ENCODE data around the gene CAPN2. TPM values are rescaled to one million over a fixed set of nuclear protein-coding genes. Genes with fewer than 3 reads are reported as not detected.
"Not testable (repeated sequence)": the region's sequence is repeated elsewhere in the genome, so short reads cannot be mapped to it uniquely, and the experiment has no call there.

The CAPN2 gene
- total RNA-seq, 4 donors from 2014 or later: 193 to 505 (median 387) TPM

DNA sequence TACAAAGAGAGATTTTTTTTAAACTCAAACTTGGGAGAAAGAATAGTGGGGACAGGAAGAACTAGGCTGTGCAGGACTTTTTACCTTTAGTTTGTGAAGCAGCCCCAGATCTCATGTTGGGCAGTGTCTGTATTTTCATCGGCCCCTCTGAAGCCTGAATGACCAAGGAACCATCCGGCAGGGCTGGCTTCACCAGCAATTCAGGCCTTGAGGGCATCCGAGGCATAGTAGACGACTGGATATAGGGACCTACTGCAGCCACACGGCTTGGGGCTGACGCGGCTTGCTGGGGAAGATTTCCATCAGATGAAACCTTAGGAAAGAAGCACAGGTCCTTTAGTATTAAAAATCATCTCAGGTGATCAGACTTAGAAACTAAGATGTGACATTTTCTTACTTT, 89.7 kb downstream of the CAPN2 start:
- intact Hi-C loops (cut with DNase I; ENCODE audit: low total_unique reads) (no loop called here), in situ Hi-C loops (cut with MboI; ENCODE audit: low pct_ligation_motif_present in 1 of 4, low pct_unique_long_range_greater_than_20kb in 1 of 4, low sequenced_read_pairs in 3 of 4) (loop anchor here in 1 of 4 donors (25.0 kb wide), 1 partner anchor 535 kb away; the partner anchor contains the start of gene NVL)
- no peaks in the 10 kb centered on the region for H3K4me1 ChIP-seq
- 90% methylated on average over 7 of the region's 7 CpGs for WGBS, 2 donors (ENCODE audit: low coverage in 1 of 2)
- no peak overlapping the region for H3K4me3 ChIP-seq
- H3K9me3 ChIP-seq: no peaks in the 10 kb centered on the region
- no peak for DNase-seq
- H3K36me3 ChIP-seq: peaks cover 0 to 72% (median 35%) of the 10 kb centered on the region in 4 donors
- TF ChIP-seq EP300 (IDR thresholded peaks at IDR 0.05; ENCODE audit: low read depth) (no peak), POLR2AphosphoS5 (IDR thresholded peaks at IDR 0.05) (no peak), POLR2A (IDR thresholded peaks at IDR 0.05) (no peak)
- TF ChIP-seq, protein P1, sequence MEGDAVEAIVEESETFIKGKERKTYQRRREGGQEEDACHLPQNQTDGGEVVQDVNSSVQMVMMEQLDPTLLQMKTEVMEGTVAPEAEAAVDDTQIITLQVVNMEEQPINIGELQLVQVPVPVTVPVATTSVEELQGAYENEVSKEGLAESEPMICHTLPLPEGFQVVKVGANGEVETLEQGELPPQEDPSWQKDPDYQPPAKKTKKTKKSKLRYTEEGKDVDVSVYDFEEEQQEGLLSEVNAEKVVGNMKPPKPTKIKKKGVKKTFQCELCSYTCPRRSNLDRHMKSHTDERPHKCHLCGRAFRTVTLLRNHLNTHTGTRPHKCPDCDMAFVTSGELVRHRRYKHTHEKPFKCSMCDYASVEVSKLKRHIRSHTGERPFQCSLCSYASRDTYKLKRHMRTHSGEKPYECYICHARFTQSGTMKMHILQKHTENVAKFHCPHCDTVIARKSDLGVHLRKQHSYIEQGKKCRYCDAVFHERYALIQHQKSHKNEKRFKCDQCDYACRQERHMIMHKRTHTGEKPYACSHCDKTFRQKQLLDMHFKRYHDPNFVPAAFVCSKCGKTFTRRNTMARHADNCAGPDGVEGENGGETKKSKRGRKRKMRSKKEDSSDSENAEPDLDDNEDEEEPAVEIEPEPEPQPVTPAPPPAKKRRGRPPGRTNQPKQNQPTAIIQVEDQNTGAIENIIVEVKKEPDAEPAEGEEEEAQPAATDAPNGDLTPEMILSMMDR (IDR thresholded peaks at IDR 0.05): no peak
- H3K27ac ChIP-seq: no peak overlapping the region
- no peaks in the 10 kb centered on the region for H3K27me3 ChIP-seq

DNA sequence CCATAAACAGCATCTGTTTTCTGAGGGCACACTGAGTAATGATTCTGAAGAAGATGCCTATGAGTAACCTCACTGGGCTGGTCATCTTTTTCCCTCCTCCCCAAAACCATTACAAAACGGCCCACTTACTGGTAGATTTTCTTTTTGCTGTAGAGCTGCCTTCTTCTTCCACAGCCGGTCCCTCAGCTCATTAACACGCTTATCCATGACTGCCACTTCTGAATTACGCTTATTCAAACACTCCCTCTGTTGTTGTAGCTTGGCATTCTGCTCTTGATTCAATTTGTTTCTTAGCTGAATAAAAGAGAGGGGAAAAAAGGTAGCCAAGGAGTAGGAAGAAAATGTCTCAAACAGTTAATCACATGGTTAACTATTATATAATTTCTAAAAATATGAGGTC, 90.3 kb downstream of the CAPN2 start:
- Histone ChIP-seq H3K4me1 (no peaks in the 10 kb centered on the region), H3K27me3 (no peaks in the 10 kb centered on the region), H3K27ac (no peak overlapping the region), H3K4me3 (no peak overlapping the region), H3K36me3 (peaks cover 0 to 66% (median 32%) of the 10 kb centered on the region in 4 donors), H3K9me3 (no peaks in the 10 kb centered on the region)
- intact Hi-C loops (cut with DNase I; ENCODE audit: low total_unique reads): no loop called here
- TF ChIP-seq POLR2AphosphoS5 (IDR thresholded peaks at IDR 0.05): no peak
- TF ChIP-seq, protein P1 (IDR thresholded peaks at IDR 0.05): no peak
- no peak for TF ChIP-seq EP300 (IDR thresholded peaks at IDR 0.05; ENCODE audit: low read depth)
- no peak for TF ChIP-seq POLR2A (IDR thresholded peaks at IDR 0.05)
- WGBS, 2 donors (ENCODE audit: low coverage in 1 of 2): 92% methylated on average over 4 of the region's 4 CpGs
- no peak for DNase-seq
- in situ Hi-C loops (cut with MboI; ENCODE audit: low pct_ligation_motif_present in 1 of 4, low pct_unique_long_range_greater_than_20kb in 1 of 4, low sequenced_read_pairs in 3 of 4): loop anchor here in 1 of 4 donors (25.0 kb wide), 1 partner anchor 535 kb away; the partner anchor contains the start of gene NVL

DNA sequence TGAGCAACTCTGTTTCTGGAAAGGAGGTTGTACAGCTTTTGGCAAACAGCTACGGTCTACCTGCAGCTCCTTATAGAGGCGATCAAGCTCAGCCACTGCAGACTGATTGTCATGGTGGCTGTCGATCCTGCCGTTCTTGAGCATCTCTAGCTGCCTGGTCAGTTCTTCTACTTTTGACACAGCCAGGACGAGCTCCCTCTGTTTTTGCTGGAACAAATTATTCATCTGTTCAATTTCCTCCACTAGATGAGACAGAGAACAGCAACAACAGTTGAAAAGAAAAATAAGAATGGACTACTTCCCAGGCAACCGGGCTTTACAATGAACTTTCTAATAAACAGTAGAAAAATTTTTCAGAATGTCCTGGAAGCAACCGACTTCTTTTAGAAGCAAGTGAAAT, 90.9 kb downstream of the CAPN2 start:
- in situ Hi-C loops (cut with MboI; ENCODE audit: low pct_ligation_motif_present in 1 of 4, low pct_unique_long_range_greater_than_20kb in 1 of 4, low sequenced_read_pairs in 3 of 4) (loop anchor here in 1 of 4 donors (25.0 kb wide), 1 partner anchor 534 kb away; the partner anchor contains the start of gene NVL), intact Hi-C loops (cut with DNase I; ENCODE audit: low total_unique reads) (no loop called here)
- no peak overlapping the region for H3K27ac ChIP-seq
- no peak overlapping the region for H3K4me3 ChIP-seq
- H3K27me3 ChIP-seq: no peaks in the 10 kb centered on the region
- WGBS, 2 donors (ENCODE audit: low coverage in 1 of 2): 94 to 100% methylated on average over 3 to 7 of the region's 7 CpGs
- peaks cover 0 to 60% (median 29%) of the 10 kb centered on the region in 4 donors for H3K36me3 ChIP-seq
- no peaks in the 10 kb centered on the region for H3K4me1 ChIP-seq
- TF ChIP-seq, protein P1 (IDR thresholded peaks at IDR 0.05): no peak
- no peak for TF ChIP-seq POLR2A (IDR thresholded peaks at IDR 0.05)
- TF ChIP-seq EP300 (IDR thresholded peaks at IDR 0.05; ENCODE audit: low read depth): no peak
- TF ChIP-seq POLR2AphosphoS5 (IDR thresholded peaks at IDR 0.05): no peak
- no peak for DNase-seq
- H3K9me3 ChIP-seq: no peaks in the 10 kb centered on the region

DNA sequence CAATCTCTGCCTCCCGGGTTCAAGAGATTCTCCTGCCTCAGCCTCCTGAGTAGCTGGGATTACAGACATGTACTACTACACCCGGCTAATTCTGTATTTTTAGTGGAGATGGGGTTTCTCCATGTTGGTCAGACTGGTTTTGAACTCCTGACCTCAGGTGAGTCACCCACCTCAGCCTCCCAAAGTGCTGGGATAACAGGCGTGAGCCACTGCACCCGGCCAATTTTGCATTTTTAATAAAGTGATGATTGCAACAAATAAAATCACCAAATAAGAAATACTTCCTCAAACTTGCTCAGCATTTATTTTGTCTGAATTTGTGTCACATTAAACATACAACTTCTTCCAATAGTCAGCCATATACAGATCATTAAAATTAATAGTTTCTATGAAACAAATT, 97.6 kb downstream of the CAPN2 start:
- H3K27me3 ChIP-seq; H3K27ac ChIP-seq; DNase-seq; H3K9me3 ChIP-seq; H3K4me1 ChIP-seq; intact Hi-C loops (cut with DNase I; ENCODE audit: low total_unique reads); H3K4me3 ChIP-seq: not testable (repeated sequence)
- in situ Hi-C loops (cut with MboI; ENCODE audit: low pct_ligation_motif_present in 1 of 4, low pct_unique_long_range_greater_than_20kb in 1 of 4, low sequenced_read_pairs in 3 of 4): loop anchor here in 1 of 4 donors (25.0 kb wide), 1 partner anchor 527 kb away; the partner anchor contains the start of gene NVL
- H3K36me3 ChIP-seq: peaks cover 0 to 20% (median 2%) of the 10 kb centered on the region in 4 donors
- WGBS, 2 donors (ENCODE audit: low coverage in 1 of 2): 55 to 75% methylated on average over 2 to 4 of the region's 4 CpGs

DNA sequence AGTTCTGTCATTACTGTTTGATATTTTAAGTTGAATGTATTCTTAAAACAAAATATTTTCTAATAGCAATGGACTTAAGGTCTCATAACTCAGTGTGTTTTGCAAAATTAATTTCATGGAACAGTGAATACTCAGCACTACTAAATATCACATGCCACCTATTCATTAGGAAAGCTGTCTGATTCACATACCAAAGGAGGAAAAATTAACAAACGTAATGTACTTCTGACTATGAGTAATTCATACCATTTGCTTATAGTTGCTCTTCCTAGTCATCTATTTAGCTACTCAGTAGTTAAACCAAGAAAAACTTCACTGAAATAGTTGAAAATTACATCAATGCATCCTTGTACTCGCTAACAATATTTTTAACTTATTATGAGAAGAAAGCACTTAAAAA, 98.2 kb downstream of the CAPN2 start:
- peaks cover 0 to 20% (median 2%) of the 10 kb centered on the region in 4 donors for H3K36me3 ChIP-seq
- no peaks in the 10 kb centered on the region for H3K4me1 ChIP-seq
- 74 to 81% methylated on average over 2 of the region's 2 CpGs for WGBS, 2 donors (ENCODE audit: low coverage in 1 of 2)
- H3K27me3 ChIP-seq: no peaks in the 10 kb centered on the region
- H3K9me3 ChIP-seq: no peaks in the 10 kb centered on the region
- intact Hi-C loops (cut with DNase I; ENCODE audit: low total_unique reads) (no loop called here), in situ Hi-C loops (cut with MboI; ENCODE audit: low pct_ligation_motif_present in 1 of 4, low pct_unique_long_range_greater_than_20kb in 1 of 4, low sequenced_read_pairs in 3 of 4) (loop anchor here in 1 of 4 donors (25.0 kb wide), 1 partner anchor 527 kb away; the partner anchor contains the start of gene NVL)
- TF ChIP-seq POLR2AphosphoS5 (IDR thresholded peaks at IDR 0.05) (no peak), EP300 (IDR thresholded peaks at IDR 0.05; ENCODE audit: low read depth) (no peak), POLR2A (IDR thresholded peaks at IDR 0.05) (no peak)
- TF ChIP-seq, protein P1 (IDR thresholded peaks at IDR 0.05): no peak
- no peak overlapping the region for H3K4me3 ChIP-seq
- DNase-seq: no peak
- no peak overlapping the region for H3K27ac ChIP-seq
